Measurements from ENCODE around the gene SPOCD1.

GRCh38 chr1:31788138-31788824, 27.5 kb downstream of the SPOCD1 start:
- TF ChIP-seq CTCF (IDR thresholded peaks at IDR 0.05 in 8 of 11, conservative IDR thresholded peaks at IDR 0.05 in 3 of 11) (no peak), POLR2A (IDR thresholded peaks at IDR 0.05) (peak in 1 of 3 donors; percentile 10), POLR2AphosphoS5 (IDR thresholded peaks at IDR 0.05) (peak; percentile 81 to 86 (median 84))

All from spleen (tissue), 7 donors.